Spleen (tissue), 7 donors: ENCODE measurements around the gene ENOX2.

ENCODE experiments used
- CTCF ChIP-seq, 11 experiments: fragments of 200-600 bp in 7 of 11; fragments of 450-650 bp in 4 of 11; sonication (generic) in 4 of 11; IDR thresholded peaks in 8 of 11; conservative IDR thresholded peaks in 3 of 11; 1 replicate in 7 of 11; 2 replicates in 4 of 11; pipeline versions ENCODE4 v1.4.0 to v1.8.0; 2016 to 2021; ENCODE audit warnings: antibody characterized with exemption in 11 of 11, inconsistent platforms in 4 of 11, mild to moderate bottlenecking in 1 of 11
- POLR2A ChIP-seq, 3 donors: fragments of 450-650 bp; IDR thresholded peaks; one replicate each; pipeline ENCODE4 v1.5.1; 2017; ENCODE audit warnings: antibody characterized with exemption in 3 of 3, mild to moderate bottlenecking in 1 of 3
- POLR2AphosphoS5 ChIP-seq, 3 donors: sonication (generic); formaldehyde crosslinking; IDR thresholded peaks; one replicate each; pipeline ENCODE4 v1.5.1; 2017; ENCODE audit warnings: antibody characterized with exemption in 3 of 3
- donor health status: DM: no; HTN: no; CAD: no; lungs with moderate emphysema.
- donor health status: DM: no; HTN: no; CAD: no.
- donor health status: DM: no; HTN: no; CAD: no.

- TF ChIP-seq CTCF (IDR thresholded peaks at IDR 0.05 in 8 of 11, conservative IDR thresholded peaks at IDR 0.05 in 3 of 11): no peak
- TF ChIP-seq POLR2AphosphoS5 (IDR thresholded peaks at IDR 0.05): no peak
- TF ChIP-seq POLR2A (IDR thresholded peaks at IDR 0.05): no peak
These were observed 233.8 kb downstream of the ENOX2 start for GRCh38 chrX:130669233-130669632.
